ENCODE results near the gene ATP1A3. TPM values are rescaled to one million over a fixed set of nuclear protein-coding genes. Genes with fewer than 3 reads are reported as not detected.
"Not testable (repeated sequence)": the region's sequence is repeated elsewhere in the genome, so short reads cannot be mapped to it uniquely, and the experiment has no call there.

ATP1A3 gene
- under 1 TPM in 2 of 4 donors, not detected in 2; 0.19 to 0.42 TPM for total RNA-seq

DNA sequence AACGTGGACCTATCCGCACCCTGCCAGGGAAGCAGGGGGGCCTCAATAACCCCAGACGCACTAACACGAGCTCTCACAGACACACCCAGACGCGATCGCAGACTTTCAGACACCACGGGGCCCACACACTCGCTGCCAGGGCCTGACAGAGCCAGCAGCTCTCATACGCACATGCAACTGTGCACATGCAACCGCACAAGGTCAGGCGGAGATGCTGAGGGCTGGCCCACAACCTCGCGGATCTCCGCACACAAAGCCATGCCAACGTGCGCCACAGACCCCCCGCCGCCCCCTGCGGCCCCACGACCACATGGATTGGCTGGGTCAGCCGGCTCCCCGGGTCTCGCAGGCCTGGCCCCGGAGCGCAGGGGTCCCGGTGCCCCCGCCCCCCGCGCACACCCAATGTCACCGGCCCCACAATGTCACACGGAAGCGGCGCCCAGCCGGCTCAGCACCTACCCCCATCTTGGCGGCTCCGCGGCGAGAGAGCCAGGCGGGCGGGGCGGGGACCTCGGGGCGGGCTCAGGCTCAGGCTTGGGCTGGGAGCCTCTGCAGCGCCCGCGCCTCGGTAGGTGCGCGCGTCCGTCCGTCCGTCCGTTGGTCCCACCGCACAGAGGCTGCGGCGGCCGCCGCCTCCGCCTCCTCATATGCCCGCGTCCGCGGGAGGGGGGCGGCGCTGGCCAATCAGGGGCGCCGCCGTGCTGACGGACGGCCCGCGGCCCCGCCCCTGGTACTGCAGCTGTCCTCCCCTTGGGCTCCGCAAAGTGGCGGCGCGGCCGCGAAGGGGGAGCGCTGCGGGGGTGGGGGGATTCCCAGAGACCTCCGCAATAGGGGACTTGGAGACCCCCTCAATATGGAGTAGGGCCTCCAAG is at the start of gene ATP1A3:
TSS of gene ATP1A3 (minus strand) at position 619 of the 872 bp plus-strand sequence. CDS start at position 465, 154 bp downstream.
- 0 to 7% methylated on average over 6 to 7 of the region's 84 CpGs for WGBS, 2 donors
- intact Hi-C loops (cut with DNase I): no loop called here
- peaks cover 10 to 34% (median 15%) of the 10 kb centered on the region in 3 donors for H3K4me1 ChIP-seq
- H3K9me3 ChIP-seq: no peaks in the 10 kb centered on the region
- DNase-seq: no peak
- no peak for TF ChIP-seq POLR2A (IDR thresholded peaks at IDR 0.05)
- TF ChIP-seq, protein P1, sequence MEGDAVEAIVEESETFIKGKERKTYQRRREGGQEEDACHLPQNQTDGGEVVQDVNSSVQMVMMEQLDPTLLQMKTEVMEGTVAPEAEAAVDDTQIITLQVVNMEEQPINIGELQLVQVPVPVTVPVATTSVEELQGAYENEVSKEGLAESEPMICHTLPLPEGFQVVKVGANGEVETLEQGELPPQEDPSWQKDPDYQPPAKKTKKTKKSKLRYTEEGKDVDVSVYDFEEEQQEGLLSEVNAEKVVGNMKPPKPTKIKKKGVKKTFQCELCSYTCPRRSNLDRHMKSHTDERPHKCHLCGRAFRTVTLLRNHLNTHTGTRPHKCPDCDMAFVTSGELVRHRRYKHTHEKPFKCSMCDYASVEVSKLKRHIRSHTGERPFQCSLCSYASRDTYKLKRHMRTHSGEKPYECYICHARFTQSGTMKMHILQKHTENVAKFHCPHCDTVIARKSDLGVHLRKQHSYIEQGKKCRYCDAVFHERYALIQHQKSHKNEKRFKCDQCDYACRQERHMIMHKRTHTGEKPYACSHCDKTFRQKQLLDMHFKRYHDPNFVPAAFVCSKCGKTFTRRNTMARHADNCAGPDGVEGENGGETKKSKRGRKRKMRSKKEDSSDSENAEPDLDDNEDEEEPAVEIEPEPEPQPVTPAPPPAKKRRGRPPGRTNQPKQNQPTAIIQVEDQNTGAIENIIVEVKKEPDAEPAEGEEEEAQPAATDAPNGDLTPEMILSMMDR (IDR thresholded peaks at IDR 0.05): no peak
- H3K27me3 ChIP-seq: peaks cover 0 to 94% (median 25%) of the 10 kb centered on the region in 4 donors
- H3K27ac ChIP-seq: no peak within 1 kb of the TSS
- H3K36me3 ChIP-seq: no peaks in the 10 kb centered on the region
- H3K4me3 ChIP-seq: peak within 1 kb of the TSS; percentile 23 to 69 (median 38)

DNA sequence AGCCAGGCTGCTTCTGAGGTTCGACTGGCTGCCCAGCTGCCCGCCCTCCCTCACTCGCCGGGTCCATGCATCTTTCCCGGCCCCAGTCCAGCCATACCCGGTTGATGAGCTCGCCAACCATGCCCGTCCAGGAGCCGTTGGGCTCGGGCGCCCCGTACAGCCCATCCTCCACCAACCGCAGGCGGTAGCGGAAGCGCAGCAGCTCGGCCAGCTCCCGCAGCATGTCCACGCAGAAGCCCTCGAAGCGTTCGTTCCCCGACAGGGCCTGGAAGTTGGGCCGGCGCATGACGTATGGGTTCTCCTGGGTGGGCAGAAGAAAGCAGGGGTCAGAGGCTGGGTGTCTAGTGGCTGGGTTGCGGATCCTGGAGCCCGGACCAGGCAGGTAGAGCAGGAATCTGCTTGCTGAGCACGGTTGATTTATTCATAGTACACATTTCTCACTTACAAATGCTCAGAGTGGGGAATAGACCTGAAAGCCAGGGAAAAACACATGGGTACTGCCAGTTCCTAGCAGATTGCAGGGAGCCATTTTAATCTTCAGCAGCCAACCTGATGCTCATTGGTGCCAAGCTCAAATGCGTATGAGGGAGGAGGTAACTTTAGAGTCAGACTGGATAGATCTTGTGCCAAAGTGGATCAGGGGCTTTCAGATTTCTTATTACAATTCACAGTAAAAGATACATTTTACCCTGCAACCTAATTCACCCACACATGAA is 48.6 kb upstream of the ATP1A3 start:
- Histone ChIP-seq H3K27me3 (no peaks in the 10 kb centered on the region), H3K4me3 (no peak overlapping the region), H3K9me3 (no peaks in the 10 kb centered on the region), H3K27ac (no peak overlapping the region), H3K36me3 (no peaks in the 10 kb centered on the region), H3K4me1 (peaks cover 0 to 9% (median 5%) of the 10 kb centered on the region in 3 donors)
- intact Hi-C loops (cut with DNase I): no loop called here
- WGBS, 2 donors: 86 to 93% methylated on average over 18 to 21 of the region's 30 CpGs
- no peak for DNase-seq
- no peak for TF ChIP-seq POLR2A (IDR thresholded peaks at IDR 0.05)
- TF ChIP-seq, protein P1 (IDR thresholded peaks at IDR 0.05): no peak

DNA sequence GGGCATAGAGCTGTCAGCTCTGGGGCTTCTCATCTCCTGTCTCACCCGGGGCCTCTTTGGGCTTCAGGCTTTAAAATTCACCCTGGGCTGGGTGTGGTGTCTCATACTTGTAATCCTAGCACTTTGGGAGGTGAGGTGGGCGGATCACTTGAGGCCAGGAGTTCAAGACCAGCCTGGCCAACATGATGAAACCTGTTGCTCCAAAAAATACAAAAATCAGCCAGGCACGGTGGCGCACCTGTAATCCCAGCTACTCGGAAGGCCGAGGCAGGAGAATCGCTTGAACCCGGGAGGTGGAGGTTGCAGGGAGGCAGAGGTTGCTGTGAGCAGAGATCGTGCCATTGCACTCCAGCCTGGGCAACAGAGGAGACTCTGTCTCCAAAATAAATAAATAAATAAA is 46.5 kb upstream of the ATP1A3 start:
- H3K9me3 ChIP-seq; intact Hi-C loops (cut with DNase I); H3K27me3 ChIP-seq; H3K36me3 ChIP-seq; DNase-seq; H3K4me3 ChIP-seq; H3K4me1 ChIP-seq; H3K27ac ChIP-seq: not testable (repeated sequence)
- WGBS, 2 donors: 32% methylated on average over 5 to 7 of the region's 9 CpGs

DNA sequence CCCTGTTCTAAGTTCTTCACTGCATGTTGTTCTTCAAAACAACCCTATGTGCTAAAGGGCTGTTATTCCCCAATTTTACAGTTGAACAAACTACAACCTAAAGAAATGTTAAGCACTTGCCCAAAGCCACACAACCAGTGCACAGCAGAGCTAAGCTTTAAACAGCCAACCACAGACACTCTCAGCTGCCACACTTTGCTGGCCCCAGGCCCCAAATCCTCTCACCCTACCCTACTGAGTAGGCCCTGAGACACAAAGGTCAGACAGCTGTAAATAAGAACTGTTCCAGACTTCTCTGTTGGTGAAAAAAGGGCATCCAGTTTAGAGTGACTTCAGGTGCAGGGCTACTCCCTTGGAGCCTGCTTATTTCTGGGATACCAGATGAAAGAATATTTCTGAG is 46.0 kb upstream of the ATP1A3 start:
- H3K4me1 ChIP-seq: peaks cover 2 to 14% (median 5%) of the 10 kb centered on the region in 3 donors
- TF ChIP-seq, protein P1 (IDR thresholded peaks at IDR 0.05): no peak
- intact Hi-C loops (cut with DNase I): no loop called here
- H3K4me3 ChIP-seq: no peak overlapping the region
- no peaks in the 10 kb centered on the region for H3K9me3 ChIP-seq
- DNase-seq: no peak
- no peaks in the 10 kb centered on the region for H3K27me3 ChIP-seq
- H3K27ac ChIP-seq: no peak overlapping the region
- H3K36me3 ChIP-seq: no peaks in the 10 kb centered on the region

DNA sequence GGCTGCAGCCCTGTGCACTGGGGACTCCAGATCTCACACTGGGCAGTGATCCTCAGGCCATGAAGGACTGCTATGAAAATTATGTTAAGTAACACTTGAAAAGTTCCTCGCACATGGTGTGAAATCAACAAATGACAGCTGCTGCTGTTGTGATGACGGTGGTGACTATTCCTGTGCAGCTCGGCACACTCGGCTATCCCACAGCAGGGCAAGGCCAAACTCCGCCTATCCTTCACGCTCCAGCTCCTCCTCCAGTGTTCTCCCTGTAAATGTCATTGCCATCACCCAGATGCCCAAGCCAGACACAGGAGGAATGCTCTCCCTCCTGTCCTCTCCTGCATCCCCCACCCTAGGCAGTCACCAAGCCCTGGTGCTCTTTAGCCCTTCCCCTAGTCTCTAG is 44.6 kb upstream of the ATP1A3 start:
- 63 to 89% methylated on average over 4 to 5 of the region's 6 CpGs for WGBS, 2 donors
- Histone ChIP-seq H3K4me1 (peaks cover 5 to 21% (median 6%) of the 10 kb centered on the region in 3 donors), H3K9me3 (no peaks in the 10 kb centered on the region), H3K36me3 (no peaks in the 10 kb centered on the region), H3K27me3 (no peaks in the 10 kb centered on the region), H3K27ac (no peak overlapping the region), H3K4me3 (no peak overlapping the region)
- TF ChIP-seq, protein P1 (IDR thresholded peaks at IDR 0.05): no peak
- no peak for TF ChIP-seq POLR2A (IDR thresholded peaks at IDR 0.05)
- no peak for DNase-seq
- intact Hi-C loops (cut with DNase I): no loop called here
